Stimulated activated CD4-positive, alpha-beta T cell treated with anti-CD3 and anti-CD28 coated beads, Interleukin-15, amount 100 ng/mL, for 24 hours (primary cell): ENCODE results near the gene EIF3I.
A peak's percentile ranks its signal among the peaks of the same experiment; 100 is the strongest.

Experiments used
- DNase-seq: peaks from one replicate; pipeline ENCODE4 v3.0.0-alpha.2; 2020

The EIF3I gene

DNA sequence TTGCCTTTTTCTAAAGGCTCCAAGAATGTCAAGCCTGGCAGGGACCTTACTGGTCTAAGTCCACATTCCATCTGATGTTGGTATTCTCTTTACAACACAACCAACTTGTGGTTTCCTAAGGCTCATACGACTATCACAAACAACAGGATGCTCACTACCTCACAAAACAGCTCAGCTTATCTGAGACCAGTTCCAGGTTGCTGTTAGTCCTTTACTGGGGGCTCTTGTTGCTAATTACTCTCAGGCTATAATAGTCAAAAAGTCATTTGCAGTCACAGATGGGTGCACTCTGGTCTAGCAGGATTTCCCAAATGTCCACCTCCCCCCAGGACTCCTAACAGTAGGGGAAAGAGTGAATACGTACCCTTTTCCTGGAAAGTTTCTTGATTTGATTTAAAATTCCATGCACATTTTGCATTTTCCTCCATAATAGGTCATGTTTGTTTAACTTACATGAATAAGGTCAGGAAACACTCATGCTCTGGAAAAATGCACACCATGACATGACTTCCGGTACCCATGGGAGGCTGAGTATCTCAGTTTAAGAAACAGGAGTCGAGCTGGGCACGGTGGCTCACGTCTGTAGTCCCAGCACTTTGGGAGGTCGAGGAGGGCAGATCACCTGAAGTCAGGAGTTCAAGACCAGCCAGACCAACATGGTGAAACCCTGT, 44.8 kb downstream of the EIF3I start:
- peak; percentile 35 for DNase-seq

DNA sequence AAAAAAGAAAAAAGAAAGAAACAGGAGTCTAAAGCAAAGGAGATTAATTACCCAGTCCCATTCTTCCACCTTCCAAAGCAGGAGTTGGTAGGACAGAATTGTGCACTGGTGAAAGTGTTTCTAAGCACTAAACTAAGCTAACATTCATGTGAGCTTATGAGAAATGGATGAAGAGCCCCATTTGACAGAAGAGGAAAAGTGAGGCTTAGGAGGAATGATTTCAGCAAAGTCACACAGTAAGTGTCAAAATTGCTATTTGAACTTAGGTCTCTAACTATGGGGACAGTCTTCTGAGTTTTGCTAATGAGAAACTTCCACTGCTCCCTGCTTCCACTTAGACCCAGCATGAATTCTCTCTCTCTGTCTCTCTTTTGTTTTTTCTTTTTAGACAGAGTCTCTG, 47.5 kb downstream of the EIF3I start:
- DNase-seq = no peak

GRCh38 chr1:32272557-32273390, 50.6 kb downstream of the EIF3I start:
- no peak for DNase-seq

DNA sequence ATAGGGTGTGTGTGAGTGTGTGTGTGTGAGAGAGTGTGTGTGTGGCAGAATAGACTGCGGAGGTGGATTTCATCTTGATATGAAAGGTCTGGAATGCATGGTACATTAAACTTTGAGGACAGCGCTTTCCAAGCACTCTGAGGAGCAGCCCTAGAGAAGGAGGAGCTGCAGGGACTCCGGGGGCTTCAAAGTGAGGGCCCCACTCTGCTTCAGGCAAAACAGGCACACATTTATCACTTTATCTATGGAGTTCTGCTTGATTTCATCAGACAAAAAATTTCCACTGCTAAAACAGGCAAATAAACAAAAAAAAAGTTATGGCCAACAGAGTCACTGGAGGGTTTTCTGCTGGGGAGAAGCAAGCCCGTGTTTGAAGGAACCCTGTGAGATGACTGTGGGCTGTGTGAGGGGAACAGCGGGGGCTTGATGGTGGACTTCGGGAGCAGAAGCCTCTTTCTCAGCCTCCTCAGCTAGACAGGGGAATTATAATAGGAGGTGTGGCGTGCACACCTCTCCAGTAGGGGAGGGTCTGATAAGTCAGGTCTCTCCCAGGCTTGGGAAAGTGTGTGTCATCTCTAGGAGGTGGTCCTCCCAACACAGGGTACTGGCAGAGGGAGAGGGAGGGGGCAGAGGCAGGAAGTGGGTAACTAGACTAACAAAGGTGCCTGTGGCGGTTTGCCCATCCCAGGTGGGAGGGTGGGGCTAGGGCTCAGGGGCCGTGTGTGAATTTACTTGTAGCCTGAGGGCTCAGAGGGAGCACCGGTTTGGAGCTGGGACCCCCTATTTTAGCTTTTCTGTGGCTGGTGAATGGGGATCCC, 51.4 kb downstream of the EIF3I start:
- peak; percentile 89 for DNase-seq

DNA sequence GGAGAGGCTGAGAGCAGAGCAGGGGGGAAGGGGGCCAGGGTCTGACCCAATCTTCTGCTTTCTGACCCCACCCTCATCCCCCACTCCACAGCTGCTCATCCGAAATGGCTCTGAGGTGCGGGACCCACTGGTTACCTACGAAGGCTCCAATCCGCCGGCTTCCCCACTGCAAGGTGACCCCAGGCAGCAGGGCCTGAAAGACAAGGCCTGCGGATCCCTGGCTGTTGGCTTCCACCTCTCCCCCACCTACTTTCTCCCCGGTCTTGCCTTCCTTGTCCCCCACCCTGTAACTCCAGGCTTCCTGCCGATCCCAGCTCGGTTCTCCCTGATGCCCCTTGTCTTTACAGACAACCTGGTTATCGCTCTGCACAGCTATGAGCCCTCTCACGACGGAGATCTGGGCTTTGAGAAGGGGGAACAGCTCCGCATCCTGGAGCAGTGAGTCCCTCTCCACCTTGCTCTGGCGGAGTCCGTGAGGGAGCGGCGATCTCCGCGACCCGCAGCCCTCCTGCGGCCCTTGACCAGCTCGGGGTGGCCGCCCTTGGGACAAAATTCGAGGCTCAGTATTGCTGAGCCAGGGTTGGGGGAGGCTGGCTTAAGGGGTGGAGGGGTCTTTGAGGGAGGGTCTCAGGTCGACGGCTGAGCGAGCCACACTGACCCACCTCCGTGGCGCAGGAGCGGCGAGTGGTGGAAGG, 52.6 kb downstream of the EIF3I start:
- peak; percentile 14 for DNase-seq

- no peak for DNase-seq
Observed at GRCh38 chr1:32275424-32275823, 53.2 kb downstream of the EIF3I start.

GRCh38 chr1:32276032-32276782, 54.0 kb downstream of the EIF3I start:
- DNase-seq = no peak
